ENCODE data around the gene MAB21L4. TPM values are rescaled to one million over a fixed set of nuclear protein-coding genes. Genes with fewer than 3 reads are reported as not detected.
A peak's percentile ranks its signal among the peaks of the same experiment; 100 is the strongest.

MAB21L4 gene
- total RNA-seq, 2 donors from 2014 or later = 0.31 TPM; not detected in 1

GRCh38 chr2:240917684-240918257, 21.8 kb upstream of the MAB21L4 start:
- no peak for TF ChIP-seq CTCF (IDR thresholded peaks at IDR 0.05)
- H3K4me1 ChIP-seq = peaks cover 0 to 50% of the 10 kb centered on the region in 2 donors
- H3K27me3 ChIP-seq = peaks cover 0 to 4% of the 10 kb centered on the region in 2 donors
- H3K4me3 ChIP-seq = no peak overlapping the region
- peak; percentile 58 for DNase-seq (ENCODE audit: low spot score)
- H3K9me3 ChIP-seq = no peaks in the 10 kb centered on the region
- H3K36me3 ChIP-seq = no peaks in the 10 kb centered on the region
- H3K27ac ChIP-seq = no peak overlapping the region

GRCh38 chr2:240917009-240917683, 21.2 kb upstream of the MAB21L4 start:
- peaks cover 0 to 4% of the 10 kb centered on the region in 2 donors for H3K27me3 ChIP-seq
- H3K9me3 ChIP-seq = no peaks in the 10 kb centered on the region
- TF ChIP-seq CTCF (IDR thresholded peaks at IDR 0.05) = no peak
- peaks cover 0 to 51% of the 10 kb centered on the region in 2 donors for H3K4me1 ChIP-seq
- no peak for DNase-seq (ENCODE audit: low spot score)
- no peak overlapping the region for H3K27ac ChIP-seq
- H3K36me3 ChIP-seq = no peaks in the 10 kb centered on the region
- no peak overlapping the region for H3K4me3 ChIP-seq

DNA sequence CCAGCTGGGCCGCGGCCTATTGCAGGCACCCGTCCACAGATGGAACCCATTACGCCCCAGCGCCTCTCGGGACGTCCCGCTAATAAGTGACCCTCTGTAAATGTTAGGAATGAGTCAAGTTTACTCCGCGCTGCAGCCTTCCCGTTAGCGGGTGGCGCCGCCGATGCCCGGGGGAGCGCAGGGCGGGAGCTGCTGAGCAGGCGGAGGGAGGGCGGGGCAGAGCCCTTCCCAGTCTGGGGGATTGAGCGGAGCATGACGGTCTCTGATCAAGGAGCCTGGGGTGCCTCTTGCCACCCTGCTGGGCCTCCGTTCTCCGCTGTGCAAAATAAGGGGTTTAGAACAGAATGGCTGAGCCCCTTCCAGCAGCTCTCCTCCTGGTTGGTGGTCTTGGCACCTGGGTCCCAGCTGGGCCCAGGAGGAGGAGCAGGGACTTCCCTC, 20.6 kb upstream of the MAB21L4 start:
- Histone ChIP-seq H3K36me3 (no peaks in the 10 kb centered on the region), H3K4me1 (peaks cover 0 to 51% of the 10 kb centered on the region in 2 donors), H3K27ac (no peak overlapping the region), H3K9me3 (no peaks in the 10 kb centered on the region), H3K4me3 (no peak overlapping the region), H3K27me3 (peaks cover 0 to 4% of the 10 kb centered on the region in 2 donors)
- TF ChIP-seq CTCF (IDR thresholded peaks at IDR 0.05) = no peak
- peak; percentile 89 for DNase-seq (ENCODE audit: low spot score)

GRCh38 chr2:240915526-240916341, 19.8 kb upstream of the MAB21L4 start:
- no peak for TF ChIP-seq CTCF (IDR thresholded peaks at IDR 0.05)
- peaks cover 0 to 51% of the 10 kb centered on the region in 2 donors for H3K4me1 ChIP-seq
- no peak for DNase-seq (ENCODE audit: low spot score)
- peaks cover 0 to 4% of the 10 kb centered on the region in 2 donors for H3K27me3 ChIP-seq
- peak overlapping the region in 1 of 2 donors; percentile 13 for H3K4me3 ChIP-seq
- H3K36me3 ChIP-seq = no peaks in the 10 kb centered on the region
- H3K9me3 ChIP-seq = no peaks in the 10 kb centered on the region
- H3K27ac ChIP-seq = no peak overlapping the region

DNA sequence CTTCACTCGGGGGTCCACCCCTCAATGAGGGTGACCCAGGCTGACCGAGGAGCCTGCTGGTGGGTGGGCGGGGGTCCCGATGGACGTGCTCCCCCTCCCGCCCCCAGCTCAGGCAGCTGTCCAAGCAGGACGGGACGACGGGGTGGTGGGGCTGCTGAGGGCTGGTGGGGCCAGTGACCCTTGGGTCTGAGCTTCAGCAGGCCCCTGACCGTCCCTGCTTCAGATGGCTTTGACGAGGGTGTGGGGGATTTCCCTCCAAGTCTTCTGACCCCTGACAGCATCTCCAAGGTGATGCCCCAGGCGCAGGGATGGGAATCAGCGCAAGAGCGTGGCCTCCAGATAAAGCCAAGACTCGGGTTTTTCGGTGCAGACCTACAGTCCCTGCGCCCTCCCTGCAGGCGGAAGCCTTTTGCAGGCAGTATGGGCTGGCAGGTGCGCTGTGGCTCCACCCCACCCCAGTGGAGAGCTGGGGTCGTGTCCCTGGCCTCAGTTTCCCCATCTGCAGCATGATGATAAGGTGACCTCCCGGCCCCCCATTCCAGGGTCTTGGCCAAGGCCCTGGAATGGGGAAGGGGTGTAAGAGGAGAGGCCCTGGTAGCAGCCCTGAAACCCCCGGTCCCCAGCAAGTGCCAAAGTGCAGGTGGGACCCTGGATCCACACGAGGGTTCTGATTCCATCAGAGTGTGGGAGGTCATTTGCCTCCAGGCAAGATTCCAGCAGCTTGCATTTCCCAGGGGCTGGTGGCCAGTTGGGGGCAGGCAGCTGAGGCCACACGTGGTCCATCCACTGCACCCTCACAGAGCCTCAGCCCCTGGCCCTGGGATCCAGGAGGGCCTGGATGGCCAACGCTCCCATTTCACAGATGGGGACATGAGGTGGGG, 18.9 kb upstream of the MAB21L4 start:
- peaks cover 0 to 4% of the 10 kb centered on the region in 2 donors for H3K27me3 ChIP-seq
- peaks cover 0 to 51% of the 10 kb centered on the region in 2 donors for H3K4me1 ChIP-seq
- no peak for DNase-seq (ENCODE audit: low spot score)
- TF ChIP-seq CTCF (IDR thresholded peaks at IDR 0.05) = peak in 1 of 2 donors; percentile 40
- no peaks in the 10 kb centered on the region for H3K36me3 ChIP-seq
- no peak overlapping the region for H3K27ac ChIP-seq
- no peaks in the 10 kb centered on the region for H3K9me3 ChIP-seq
- H3K4me3 ChIP-seq = no peak overlapping the region

Data from right atrium auricular region (tissue), 2 donors.